Stimulated activated CD8-positive, alpha-beta memory T cell treated with anti-CD3 and anti-CD28 coated beads, Interleukin-4, amount 100 ng/mL, for 1 hour (primary cell): Measurements from ENCODE around the gene FLRT1.

Experiments
- DNase-seq, 2 donors: peaks; one replicate each; pipeline ENCODE4 v3.0.0-alpha.2; 2020; ENCODE audit warnings: low read depth in 2 of 2, low spot score in 1 of 2

The FLRT1 gene

DNA sequence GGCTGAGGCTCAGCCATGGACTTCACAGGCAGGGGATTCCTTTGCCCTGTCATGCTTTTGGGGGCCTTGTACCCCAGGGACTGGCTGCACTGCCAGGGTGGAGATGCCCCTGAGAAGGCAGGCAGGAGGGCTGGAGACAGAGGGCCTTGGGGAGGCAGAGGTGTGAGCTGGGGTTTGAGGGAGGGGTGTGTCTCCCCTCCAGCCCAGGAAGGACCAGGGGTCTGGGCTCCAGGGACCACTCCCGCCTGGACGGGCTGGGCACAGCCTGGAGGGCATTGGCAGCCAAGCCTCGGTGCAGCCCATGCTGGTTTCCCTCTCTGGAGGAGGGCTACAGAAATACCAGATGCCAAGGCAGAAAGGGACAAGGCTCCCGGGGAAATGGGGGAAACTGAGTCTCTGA lies 30.0 kb upstream of the FLRT1 start:
- no peak for DNase-seq

- DNase-seq: no peak
Measured at GRCh38 chr11:64006398-64006797, 29.3 kb upstream of the FLRT1 start.

GRCh38 chr11:64007160-64007628 lies 28.5 kb upstream of the FLRT1 start:
- DNase-seq: no peak

- DNase-seq: no peak
Measured at GRCh38 chr11:64007629-64008282, 28.0 kb upstream of the FLRT1 start.

DNA sequence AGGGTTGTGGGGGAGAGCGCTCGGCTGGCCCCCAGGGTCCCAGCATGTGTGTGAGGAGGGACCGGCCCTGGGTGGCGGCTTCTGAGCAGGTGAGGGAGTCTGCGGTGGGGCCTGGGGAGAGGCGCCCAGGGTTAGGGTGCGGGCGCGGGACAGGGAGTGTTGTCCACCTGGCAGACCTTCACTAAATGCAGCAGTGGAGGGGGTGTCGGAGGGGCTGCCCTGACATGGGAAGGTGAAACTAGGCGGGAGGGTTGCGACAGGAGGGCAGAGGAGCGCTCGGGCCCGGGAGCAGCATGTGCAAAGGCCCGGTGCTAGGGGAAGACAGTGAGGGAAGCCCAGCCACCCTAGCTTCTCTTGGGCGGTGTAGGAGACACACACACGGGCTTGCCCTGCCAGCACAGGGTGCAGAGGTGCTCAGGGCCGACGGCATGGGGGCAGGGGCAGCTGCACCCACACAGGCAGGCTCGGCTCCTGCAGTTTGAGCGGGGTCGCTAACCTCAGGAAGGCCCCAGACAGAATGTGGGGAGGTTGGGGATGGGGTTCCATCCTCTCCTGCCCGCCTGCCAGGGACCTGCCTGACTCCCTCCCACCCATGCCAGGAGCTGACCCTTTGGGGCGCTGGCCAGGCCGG lies 27.3 kb upstream of the FLRT1 start:
- no peak for DNase-seq

- no peak for DNase-seq
Measured at GRCh38 chr11:64008914-64009633, 26.7 kb upstream of the FLRT1 start.

DNA sequence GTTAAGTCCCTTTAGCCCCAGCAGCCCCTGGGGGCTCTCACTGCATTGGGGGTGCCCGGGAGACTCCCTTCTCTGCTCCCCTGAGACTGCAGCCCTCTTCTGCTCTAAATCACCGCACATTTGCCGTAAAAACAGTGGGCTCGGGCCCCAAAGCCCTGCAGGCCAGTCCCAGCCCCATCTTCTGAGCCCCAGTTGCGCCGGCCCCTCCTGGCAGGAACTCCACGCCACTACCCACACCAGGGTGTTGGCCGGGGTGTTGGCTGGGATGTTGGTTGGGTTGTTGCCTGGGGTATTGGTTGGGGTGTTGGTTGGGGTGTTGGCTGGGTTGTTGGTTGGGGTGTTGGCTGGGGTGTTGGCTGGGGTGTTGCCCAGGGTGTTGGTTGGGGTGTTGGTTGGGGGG lies 26.0 kb upstream of the FLRT1 start:
- no peak for DNase-seq

- DNase-seq: no peak
Measured at GRCh38 chr11:64010783-64011182, 24.9 kb upstream of the FLRT1 start.

- DNase-seq: no peak
Measured at GRCh38 chr11:64011371-64011770, 24.4 kb upstream of the FLRT1 start.

GRCh38 chr11:64013141-64013896 lies 22.4 kb upstream of the FLRT1 start:
- no peak for DNase-seq

DNA sequence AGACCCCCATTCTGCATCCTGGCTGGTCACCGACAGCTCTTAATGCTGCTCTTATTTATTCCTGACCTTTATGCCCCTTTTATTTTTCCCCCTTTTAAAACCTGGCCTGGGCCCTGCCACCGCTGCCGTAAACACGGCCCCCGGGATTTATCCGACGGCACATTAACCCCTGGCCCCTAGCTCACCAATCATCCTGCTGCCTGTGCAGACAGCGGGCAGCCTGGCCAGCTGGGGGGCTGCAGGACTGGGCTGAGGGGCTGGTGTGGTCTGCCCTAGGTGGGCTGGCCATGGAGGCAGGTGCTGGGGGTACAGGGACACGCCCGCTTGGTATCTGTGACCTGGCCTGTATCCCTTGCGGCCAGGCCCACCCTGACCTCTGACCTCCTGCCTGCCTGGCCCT lies 21.4 kb upstream of the FLRT1 start:
- no peak for DNase-seq

DNA sequence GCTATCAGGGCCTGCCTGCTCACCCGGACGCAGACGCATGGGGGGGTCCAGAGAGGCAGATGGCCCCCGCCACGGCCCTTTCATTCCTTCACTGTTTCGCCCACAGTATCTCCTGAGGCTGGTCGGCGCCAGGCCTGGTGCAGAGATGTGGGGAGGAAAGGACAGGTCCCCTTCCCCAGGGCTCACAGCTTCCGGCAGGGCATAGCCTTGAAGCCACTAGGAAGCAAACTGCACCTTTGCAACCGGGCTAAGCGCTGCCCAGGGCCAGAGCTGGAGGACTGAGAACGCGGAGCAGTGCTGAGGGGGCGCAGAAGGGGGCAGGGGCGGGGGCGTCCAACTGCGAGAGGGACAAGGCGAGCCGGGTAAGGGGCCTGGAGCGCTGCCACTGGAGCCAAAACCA lies 20.2 kb upstream of the FLRT1 start:
- DNase-seq: no peak

GRCh38 chr11:64015935-64016845 lies 19.5 kb upstream of the FLRT1 start:
- DNase-seq: no peak

- no peak for DNase-seq
Measured at GRCh38 chr11:64017945-64018224, 17.8 kb upstream of the FLRT1 start.

GRCh38 chr11:64018310-64018709 lies 17.4 kb upstream of the FLRT1 start:
- no peak for DNase-seq

GRCh38 chr11:64019106-64020037 lies 16.4 kb upstream of the FLRT1 start:
- DNase-seq: no peak

DNA sequence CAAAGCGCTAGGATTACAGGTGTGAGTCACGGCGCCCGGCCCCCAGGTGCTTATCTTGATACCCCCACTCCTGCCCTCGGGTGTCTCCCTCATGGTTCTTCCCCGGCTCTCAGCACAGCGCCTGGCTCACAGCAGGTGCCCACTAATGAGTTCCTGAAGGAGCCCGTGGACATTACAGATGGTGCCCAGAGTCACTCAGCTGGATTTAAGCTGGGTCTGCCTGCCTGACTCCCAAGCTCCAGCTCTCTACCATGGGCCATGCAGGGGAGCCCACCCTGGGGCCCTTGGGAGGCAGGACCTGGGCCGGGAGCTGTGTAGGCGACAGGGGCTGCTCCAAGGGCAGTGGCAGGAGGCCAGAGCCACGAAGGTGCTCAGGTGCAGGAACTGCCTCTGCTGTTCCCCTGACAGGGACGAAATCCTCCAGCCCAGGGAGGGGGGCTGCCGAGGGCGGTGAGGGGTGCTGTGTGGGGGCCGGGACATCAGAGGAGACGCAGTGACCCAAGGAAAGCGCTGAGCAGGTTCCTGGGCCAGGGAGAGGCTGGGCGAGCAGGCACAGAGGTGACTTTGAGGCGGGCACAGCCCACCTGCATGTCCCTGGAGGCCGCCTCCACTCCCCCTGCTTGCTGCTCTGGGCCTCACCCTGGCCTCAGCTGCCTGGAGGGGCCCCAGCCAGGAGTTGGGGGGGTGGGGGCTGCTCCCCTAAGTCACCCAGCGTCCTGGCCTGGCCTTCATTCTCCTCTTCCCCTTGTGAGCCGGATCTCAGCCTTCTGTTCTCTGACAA lies 14.6 kb upstream of the FLRT1 start:
- no peak for DNase-seq

DNA sequence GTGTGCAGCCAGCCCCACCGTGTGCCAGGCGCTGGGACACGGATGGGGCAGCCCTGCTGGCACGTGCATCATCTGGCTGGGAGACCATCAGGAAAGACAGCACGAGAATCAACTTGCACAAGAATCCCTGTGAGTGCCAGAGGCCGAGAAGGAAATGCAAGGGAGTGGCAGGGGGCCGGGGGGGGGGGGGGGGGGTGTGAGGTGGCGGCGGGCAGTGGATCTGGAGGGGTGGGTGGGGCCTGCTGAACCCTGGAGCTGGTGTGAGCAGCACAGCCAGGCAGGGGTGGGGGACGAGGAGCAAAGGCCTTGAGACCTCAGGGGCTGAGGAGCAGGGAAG lies 14.0 kb upstream of the FLRT1 start:
- DNase-seq: no peak

DNA sequence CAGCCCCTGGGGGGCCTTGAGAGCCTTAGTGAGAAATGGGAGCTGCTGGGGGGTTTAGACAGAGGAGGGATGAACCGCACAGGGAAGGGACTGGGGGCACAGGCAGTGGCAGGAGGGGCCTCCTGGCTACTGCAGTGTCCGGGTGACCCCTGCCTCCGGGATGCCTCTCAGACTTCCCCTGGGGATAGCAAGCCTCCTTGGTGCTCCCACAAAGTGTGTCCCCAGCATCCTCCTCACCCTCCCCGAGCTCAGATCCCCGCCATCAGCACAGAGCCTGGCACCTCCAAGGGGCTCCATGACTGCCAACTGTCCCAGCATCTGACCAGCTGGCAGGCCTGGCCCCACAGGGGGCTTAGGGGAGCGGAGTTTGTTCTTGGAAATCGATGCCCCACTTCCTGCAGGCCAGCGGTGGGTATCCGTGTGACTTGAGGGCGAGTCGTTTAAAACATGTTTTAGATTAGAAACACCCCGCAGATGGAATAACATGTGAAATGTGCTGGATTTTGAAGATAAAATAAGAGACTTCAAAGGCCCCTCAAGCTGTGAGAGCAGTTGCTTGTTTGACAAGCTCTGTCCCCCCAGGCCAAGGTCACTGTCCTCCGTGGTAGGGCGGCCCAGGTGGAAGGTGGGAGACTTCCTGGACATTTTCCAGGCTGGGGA lies 13.5 kb upstream of the FLRT1 start:
- no peak for DNase-seq
